Measurements from ENCODE around the gene ARHGEF26.

The ARHGEF26 gene

GRCh38 chr3:154130540-154130939, 9.3 kb downstream of the ARHGEF26 start:
- TF ChIP-seq CTCF (IDR thresholded peaks at IDR 0.05; ENCODE audit: low read depth, low read length, missing control alignments) = no peak
- in situ Hi-C loops (cut with HindIII; ENCODE audit: low pct_ligation_motif_present, low sequenced_read_pairs) = no loop called here
- no peak for DNase-seq
- Histone ChIP-seq H3K4me3 (ENCODE audit: low read depth, low read length) (no peak overlapping the region), H3K27ac (no peak overlapping the region), H3K36me3 (replicated peaks) (no peaks in the 10 kb centered on the region), H3K27me3 (replicated peaks) (no peaks in the 10 kb centered on the region)

- no peak for DNase-seq
- no peak overlapping the region for H3K4me3 ChIP-seq (ENCODE audit: low read depth, low read length)
- no peak for TF ChIP-seq CTCF (IDR thresholded peaks at IDR 0.05; ENCODE audit: low read depth, low read length, missing control alignments)
- no peak overlapping the region for H3K27ac ChIP-seq
- in situ Hi-C loops (cut with HindIII; ENCODE audit: low pct_ligation_motif_present, low sequenced_read_pairs) = no loop called here
- H3K27me3 ChIP-seq (replicated peaks) = no peaks in the 10 kb centered on the region
- no peaks in the 10 kb centered on the region for H3K36me3 ChIP-seq (replicated peaks)
Measured at GRCh38 chr3:154131830-154132229, 10.6 kb downstream of the ARHGEF26 start.

- no peak for DNase-seq
- in situ Hi-C loops (cut with HindIII; ENCODE audit: low pct_ligation_motif_present, low sequenced_read_pairs) = no loop called here
- no peak overlapping the region for H3K4me3 ChIP-seq (ENCODE audit: low read depth, low read length)
- no peak overlapping the region for H3K27ac ChIP-seq
- TF ChIP-seq CTCF (IDR thresholded peaks at IDR 0.05; ENCODE audit: low read depth, low read length, missing control alignments) = no peak
- H3K36me3 ChIP-seq (replicated peaks) = no peaks in the 10 kb centered on the region
- no peaks in the 10 kb centered on the region for H3K27me3 ChIP-seq (replicated peaks)
Measured at GRCh38 chr3:154132777-154133375, 11.7 kb downstream of the ARHGEF26 start.

GRCh38 chr3:154135511-154136173, 14.5 kb downstream of the ARHGEF26 start:
- in situ Hi-C loops (cut with HindIII; ENCODE audit: low pct_ligation_motif_present, low sequenced_read_pairs) = no loop called here
- no peak for TF ChIP-seq CTCF (IDR thresholded peaks at IDR 0.05; ENCODE audit: low read depth, low read length, missing control alignments)
- Histone ChIP-seq H3K36me3 (replicated peaks) (no peaks in the 10 kb centered on the region), H3K27ac (no peak overlapping the region), H3K4me3 (ENCODE audit: low read depth, low read length) (no peak overlapping the region), H3K27me3 (replicated peaks) (no peaks in the 10 kb centered on the region)
- DNase-seq = no peak

- no peak for DNase-seq
- no peaks in the 10 kb centered on the region for H3K27me3 ChIP-seq (replicated peaks)
- no peak overlapping the region for H3K4me3 ChIP-seq (ENCODE audit: low read depth, low read length)
- in situ Hi-C loops (cut with HindIII; ENCODE audit: low pct_ligation_motif_present, low sequenced_read_pairs) = no loop called here
- H3K36me3 ChIP-seq (replicated peaks) = no peaks in the 10 kb centered on the region
- no peak overlapping the region for H3K27ac ChIP-seq
- TF ChIP-seq CTCF (IDR thresholded peaks at IDR 0.05; ENCODE audit: low read depth, low read length, missing control alignments) = no peak
Measured at GRCh38 chr3:154137036-154137435, 15.8 kb downstream of the ARHGEF26 start.

All from brain microvascular endothelial cell (primary cell).